OCI-LY3 (cell line): ENCODE results near the gene DTHD1.

Source experiments
- CTCF ChIP-seq: fragments of 200-600, 300-600 bp; sonication (generic); IDR thresholded peaks from 2 replicates; pipeline ENCODE4 v1.5.1; 2014; ENCODE audit warnings: antibody characterized with exemption, low read length, low read depth
- EZH2phosphoT487 ChIP-seq: fragments of 200-600 bp; shearing (Covaris generic); IDR thresholded peaks from 2 replicates; pipeline ENCODE4 v1.6.1; 2018; ENCODE audit warnings: antibody characterized with exemption, mixed run types, low read depth

GRCh38 chr4:36278789-36279188 lies 2.6 kb upstream of the DTHD1 start:
- TF ChIP-seq CTCF (no peak), EZH2phosphoT487 (no peak)
